ENCODE measurements around the gene UPF2.

- TF ChIP-seq ELK1 (IDR thresholded peaks at IDR 0.05; ENCODE audit: borderline replicate concordance, low read depth, low read length) (no peak), CTCF (conservative IDR thresholded peaks at IDR 0.05; ENCODE audit: low read depth, low read length) (no peak), POLR2A (IDR thresholded peaks at IDR 0.05; ENCODE audit: low read depth, low read length) (no peak), SMC3 (IDR thresholded peaks at IDR 0.05; ENCODE audit: low read depth, low read length) (no peak), NFE2L2 (IDR thresholded peaks at IDR 0.05; ENCODE audit: low read depth, low read length) (no peak), RCOR1 (IDR thresholded peaks at IDR 0.05; ENCODE audit: insufficient replicate concordance, low read length) (no peak), MAFK (IDR thresholded peaks at IDR 0.05; ENCODE audit: low read depth, low read length) (no peak)
Measured at GRCh38 chr10:11993834-11994468, 48.7 kb downstream of the UPF2 start.
